H1 (cell line): ENCODE results near the gene VAT1. TPM values are rescaled to one million over a fixed set of nuclear protein-coding genes. Genes with fewer than 3 reads are reported as not detected.

Source experiments
- BACH1 ChIP-seq: IDR thresholded peaks from 2 replicates; pipeline ENCODE4 v1.6.1; 2012; ENCODE audit warnings: low read length, improper control_type of control experiment
- BCL11A ChIP-seq, 2 experiments: IDR thresholded peaks; one replicate each; pipeline ENCODE4 v1.6.1; 2011; ENCODE audit warnings: low read depth in 2 of 2, low read length in 2 of 2, mild to moderate bottlenecking in 2 of 2
- CBX5 ChIP-seq: fragments of 300-800, 300-1000 bp; sonication (generic); IDR thresholded peaks from 2 replicates; pipeline ENCODE4 v1.7.1; 2016; ENCODE audit warnings: antibody characterized with exemption, low read length, low read depth
- CHD2 ChIP-seq: IDR thresholded peaks from 2 replicates; pipeline ENCODE4 v1.6.1; 2012; ENCODE audit warnings: low read length, improper control_type of control experiment
- CREB1 ChIP-seq: IDR thresholded peaks from 2 replicates; pipeline ENCODE4 v1.6.1; 2012; ENCODE audit warnings: inconsistent platforms
- KDM5A ChIP-seq: fragments of 200-600 bp; IDR thresholded peaks from 2 replicates; pipeline ENCODE4 v1.7.1; 2012; ENCODE audit warnings: mild to moderate bottlenecking, low read length, inconsistent platforms, mixed read lengths
- POU5F1 ChIP-seq: IDR thresholded peaks from 2 replicates; pipeline ENCODE4 v1.6.1; 2011; ENCODE audit warnings: low read depth, mild to moderate bottlenecking, low read length, moderate library complexity
- polyA plus RNA-seq, 7 experiments: library from polyadenylated mRNA; depleted of rRNA in 3 of 7; stranded (reverse) in 5 of 7; unstranded in 2 of 7; fragments of >200 nt in 5 of 7; fragments of 200-250 nt in 2 of 7; gene quantifications; 1 replicate in 5 of 7; 2 replicates in 1 of 7; 4 replicates in 1 of 7; pipeline versions ENCODE4 v1.2.1 to v1.2.3, GENCODE V29; 2011 to 2013; ENCODE audit warnings: missing spikeins in 2 of 7, mixed read lengths in 2 of 7
- total RNA-seq: library from RNA; stranded (reverse); fragmentation: NEBNext Ultra II Directional; extraction: Animal tissue kit (Norgen Biotek cat#: 25700); gene quantifications from 2 replicates; pipeline ENCODE4 v1.2.1, GENCODE V29; 2021

VAT1 gene
- total and polyA plus RNA-seq, 2 of the 8 experiments (the other 6 are each of a cell fraction or from before 2014, with no cell fraction given): 200 to 295 TPM

DNA sequence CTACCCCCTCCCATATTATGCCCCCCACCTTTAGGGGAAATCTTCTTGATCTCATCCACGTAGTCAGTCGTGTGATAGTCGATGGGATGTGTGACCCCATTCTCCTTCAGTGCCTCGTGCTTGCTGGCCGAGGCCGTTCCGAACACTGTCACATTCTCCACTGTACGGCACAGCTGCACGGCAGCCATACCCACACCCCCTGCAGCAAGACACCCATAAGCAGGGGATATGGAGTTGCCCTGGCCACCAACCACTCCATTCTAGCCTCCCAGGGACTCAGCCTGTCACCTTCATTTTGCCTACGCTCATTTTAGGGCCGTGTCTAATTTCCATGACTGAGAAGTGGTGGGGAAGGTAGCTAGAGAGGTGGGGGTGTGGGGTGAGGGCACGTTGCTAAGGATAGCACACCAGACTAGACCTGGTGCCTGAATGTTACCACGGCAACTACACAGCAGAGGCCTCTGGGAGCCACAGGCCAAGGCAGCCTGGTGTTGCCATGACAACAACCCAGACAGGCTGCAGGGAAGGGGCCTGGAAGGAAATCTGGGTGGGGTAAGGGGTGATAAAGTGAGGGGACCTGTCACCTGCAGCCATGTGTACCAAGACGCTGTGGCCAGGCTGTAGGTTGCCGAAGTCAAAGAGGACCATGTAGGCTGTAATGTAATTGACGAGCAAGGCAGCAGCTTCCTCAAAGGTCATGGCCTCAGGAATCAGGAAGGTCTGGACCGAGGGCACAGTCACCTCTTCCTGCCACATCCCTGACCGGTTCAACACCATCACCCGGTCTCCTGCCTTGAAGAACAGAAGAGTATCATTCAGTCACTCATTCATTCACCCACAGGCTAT lies 4.0 kb downstream of the VAT1 start (continued):
- TF ChIP-seq BCL11A (IDR thresholded peaks at IDR 0.05; ENCODE audit: low read depth in 2 of 2, low read length in 2 of 2) (no peak), BACH1 (no peak), KDM5A (no peak), POU5F1 (no peak), CBX5 (no peak), CREB1 (no peak), CHD2 (no peak)
- TF ChIP-seq, all 59 proteins: peak for 0
